Stomach (tissue), 9 donors: ENCODE results near the gene TUBGCP2. TPM values are rescaled to one million over a fixed set of nuclear protein-coding genes. Genes with fewer than 3 reads are reported as not detected.

Experiments
- DNase-seq, 2 donors: peaks; one replicate each; pipeline versions ENCODE4 v3.0.0 to v3.0.0-alpha.2; 2013 to 2019
- H3K27ac ChIP-seq, 5 donors: fragments of 200-600 bp in 4 of 5; sonication (generic) in 4 of 5; one replicate each; pipeline ENCODE4 v1.5.1; 2013 to 2019; ENCODE audit warnings: mild to moderate bottlenecking in 1 of 5, moderate library complexity in 1 of 5
- H3K27me3 ChIP-seq, 3 donors: fragments of 200-600 bp; sonication (generic); one replicate each; pipeline ENCODE4 v1.5.1; 2017 to 2019; ENCODE audit warnings: mixed run types in 1 of 3
- H3K36me3 ChIP-seq, 4 donors: fragments of 200-600 bp; sonication (generic); 1 replicate in 3 of 4; 2 replicates in 1 of 4; pipeline ENCODE4 v1.5.1; 2016 to 2019
- H3K4me1 ChIP-seq, 4 donors: fragments of 200-600 bp; sonication (generic); one replicate each; pipeline ENCODE4 v1.5.1; 2016 to 2019
- H3K4me3 ChIP-seq, 4 donors: fragments of 200-600 bp; sonication (generic) in 3 of 4; one replicate each; pipeline ENCODE4 v1.5.1; 2016 to 2019; ENCODE audit warnings: mild to moderate bottlenecking in 1 of 4
- H3K9me3 ChIP-seq, 4 donors: fragments of 200-600 bp; sonication (generic); one replicate each; pipeline ENCODE4 v1.5.1; 2016 to 2019
- EP300 ChIP-seq: sonication (generic); formaldehyde crosslinking; IDR thresholded peaks from one replicate; pipeline ENCODE4 v1.6.1; 2017; ENCODE audit warnings: antibody characterized with exemption
- POLR2A ChIP-seq, 4 donors: fragments of 450-650 bp; IDR thresholded peaks; one replicate each; pipeline ENCODE4 v1.6.1; 2016; ENCODE audit warnings: antibody characterized with exemption in 4 of 4, control low read depth in 2 of 4, mild to moderate bottlenecking in 1 of 4, moderate library complexity in 1 of 4
- POLR2AphosphoS5 ChIP-seq, 3 donors: sonication (generic); formaldehyde crosslinking; IDR thresholded peaks; one replicate each; pipeline ENCODE4 v1.6.1; 2016; ENCODE audit warnings: antibody characterized with exemption in 3 of 3
- WGBS, 5 donors: extraction: QIAGEN DNeasy Blood & Tissue Kit in 3 of 5; methylation state at CpG; one replicate each; pipeline versions ENCODE4 v1.1.5 to v1.1.7; 2013 to 2018; 5-methylcytosine and 5-hydroxymethylcytosine counted together
- intact Hi-C: fragments of 100-400 bp; cut with DNase I; formaldehyde crosslinking; loops from one replicate; pipeline ENCODE4 v1.15.1; 2023; ENCODE audit warnings: low total_unique reads
- polyA plus RNA-seq, 3 donors: library from polyadenylated mRNA; stranded (reverse); fragments of 200-250 nt; gene quantifications; one replicate each; pipeline ENCODE4 v1.2.3, GENCODE V29; 2013
- total RNA-seq, 5 donors: library from RNA; depleted of rRNA; stranded (reverse); fragments of >200 nt; gene quantifications; one replicate each; pipeline versions ENCODE4 v1.1.0 to v1.2.3, GENCODE V29; 2014 to 2016
- TF ChIP-seq, protein P1 (sequence below), 7 experiments: fragments of 450-650 bp in 4 of 7; fragments of 200-600 bp in 3 of 7; sonication (generic) in 3 of 7; IDR thresholded peaks; one replicate each; pipeline ENCODE4 v1.5.1; 2016 to 2019; ENCODE audit warnings: antibody characterized with exemption in 7 of 7, control low read depth in 2 of 7, mild to moderate bottlenecking in 1 of 7
- donor health status: healthy with polysubstance abuse.
- donor health status: Bipolar disorder and iron deficiency.
- donor health status: healthy.

Gene TUBGCP2
- total and polyA plus RNA-seq, 8 donors = 18.3 to 117 (median 47.6) TPM

- Histone ChIP-seq H3K4me1 (peaks cover 0 to 21% (median 5%) of the 10 kb centered on the region in 4 donors), H3K4me3 (no peak overlapping the region), H3K27me3 (peaks cover 0 to 9% (median 0%) of the 10 kb centered on the region in 3 donors), H3K9me3 (no peaks in the 10 kb centered on the region), H3K27ac (no peak overlapping the region), H3K36me3 (peaks cover 3 to 69% (median 47%) of the 10 kb centered on the region in 4 donors)
- TF ChIP-seq POLR2A (IDR thresholded peaks at IDR 0.05) (no peak), EP300 (no peak), POLR2AphosphoS5 (IDR thresholded peaks at IDR 0.05) (no peak)
- TF ChIP-seq, protein P1, sequence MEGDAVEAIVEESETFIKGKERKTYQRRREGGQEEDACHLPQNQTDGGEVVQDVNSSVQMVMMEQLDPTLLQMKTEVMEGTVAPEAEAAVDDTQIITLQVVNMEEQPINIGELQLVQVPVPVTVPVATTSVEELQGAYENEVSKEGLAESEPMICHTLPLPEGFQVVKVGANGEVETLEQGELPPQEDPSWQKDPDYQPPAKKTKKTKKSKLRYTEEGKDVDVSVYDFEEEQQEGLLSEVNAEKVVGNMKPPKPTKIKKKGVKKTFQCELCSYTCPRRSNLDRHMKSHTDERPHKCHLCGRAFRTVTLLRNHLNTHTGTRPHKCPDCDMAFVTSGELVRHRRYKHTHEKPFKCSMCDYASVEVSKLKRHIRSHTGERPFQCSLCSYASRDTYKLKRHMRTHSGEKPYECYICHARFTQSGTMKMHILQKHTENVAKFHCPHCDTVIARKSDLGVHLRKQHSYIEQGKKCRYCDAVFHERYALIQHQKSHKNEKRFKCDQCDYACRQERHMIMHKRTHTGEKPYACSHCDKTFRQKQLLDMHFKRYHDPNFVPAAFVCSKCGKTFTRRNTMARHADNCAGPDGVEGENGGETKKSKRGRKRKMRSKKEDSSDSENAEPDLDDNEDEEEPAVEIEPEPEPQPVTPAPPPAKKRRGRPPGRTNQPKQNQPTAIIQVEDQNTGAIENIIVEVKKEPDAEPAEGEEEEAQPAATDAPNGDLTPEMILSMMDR (IDR thresholded peaks at IDR 0.05) = no peak
- intact Hi-C loops = no loop called here
- no peak for DNase-seq
- 85 to 91% (median 86%) methylated on average over 13 to 26 of the region's 26 CpGs for WGBS, 5 donors
These were observed 39.3 kb downstream of the TUBGCP2 start for GRCh38 chr10:133269367-133269766.

DNA sequence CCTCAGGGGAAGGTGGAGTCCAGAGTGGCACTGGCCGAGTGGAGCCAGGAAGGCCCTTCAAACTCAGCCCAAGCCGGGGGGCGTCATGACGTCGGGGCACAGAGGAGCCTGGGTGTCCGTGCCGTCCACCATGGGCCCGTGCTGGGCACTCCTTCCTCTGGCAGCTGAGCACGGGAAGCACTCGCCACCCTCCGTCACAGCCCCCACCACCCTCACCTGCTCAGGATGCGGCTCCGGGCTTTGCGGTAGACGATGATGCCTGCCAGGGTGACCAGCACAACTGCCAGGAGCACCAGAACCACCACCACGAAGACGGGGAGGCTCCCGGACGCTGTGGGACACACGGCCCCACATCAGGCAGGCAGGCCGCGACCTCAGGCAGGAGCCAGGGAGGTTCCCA, 40.1 kb downstream of the TUBGCP2 start:
- TF ChIP-seq POLR2A (IDR thresholded peaks at IDR 0.05) = no peak
- TF ChIP-seq, protein P1 (IDR thresholded peaks at IDR 0.05) = no peak
- TF ChIP-seq POLR2AphosphoS5 (IDR thresholded peaks at IDR 0.05) = no peak
- no peak for TF ChIP-seq EP300
- Histone ChIP-seq H3K9me3 (no peaks in the 10 kb centered on the region), H3K4me1 (peaks cover 0 to 19% (median 7%) of the 10 kb centered on the region in 4 donors), H3K27me3 (peaks cover 0 to under 1% (median 0%) of the 10 kb centered on the region in 3 donors), H3K4me3 (no peak overlapping the region), H3K27ac (no peak overlapping the region), H3K36me3 (peaks cover 3 to 68% (median 47%) of the 10 kb centered on the region in 4 donors)
- no peak for DNase-seq
- WGBS, 5 donors = 90 to 95% (median 94%) methylated on average over 12 to 22 of the region's 22 CpGs
- intact Hi-C loops = no loop called here

DNA sequence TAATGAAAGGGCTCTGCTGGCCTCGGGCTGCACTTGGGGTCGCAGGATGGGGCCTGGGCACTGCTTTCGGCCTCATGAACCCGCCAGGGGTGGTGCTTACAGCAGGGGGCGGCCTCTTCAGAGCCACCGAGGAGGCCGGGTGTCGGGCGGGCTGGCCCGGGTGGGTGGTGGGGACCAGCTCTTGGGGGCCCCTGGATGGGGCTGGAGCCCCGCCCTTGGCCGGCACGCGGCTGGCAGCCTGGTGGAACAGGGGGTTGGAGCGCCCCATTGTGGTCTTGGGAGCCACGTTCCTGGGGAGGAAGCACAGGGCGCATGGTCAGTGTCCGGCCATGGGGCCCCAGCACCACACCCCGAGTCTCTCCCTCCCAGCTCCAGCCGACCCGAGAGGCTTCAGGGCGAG, 40.8 kb downstream of the TUBGCP2 start:
- H3K27ac ChIP-seq = no peak overlapping the region
- peaks cover 3 to 61% (median 41%) of the 10 kb centered on the region in 4 donors for H3K36me3 ChIP-seq
- 87 to 92% (median 89%) methylated on average over 19 to 22 of the region's 22 CpGs for WGBS, 5 donors
- intact Hi-C loops = no loop called here
- TF ChIP-seq POLR2AphosphoS5 (IDR thresholded peaks at IDR 0.05) = no peak
- no peak for TF ChIP-seq EP300
- TF ChIP-seq POLR2A (IDR thresholded peaks at IDR 0.05) = no peak
- TF ChIP-seq, protein P1 (IDR thresholded peaks at IDR 0.05) = no peak
- no peaks in the 10 kb centered on the region for H3K27me3 ChIP-seq
- no peak overlapping the region for H3K4me3 ChIP-seq
- no peak for DNase-seq
- H3K9me3 ChIP-seq = no peaks in the 10 kb centered on the region
- peaks cover 0 to 23% (median 11%) of the 10 kb centered on the region in 4 donors for H3K4me1 ChIP-seq

DNA sequence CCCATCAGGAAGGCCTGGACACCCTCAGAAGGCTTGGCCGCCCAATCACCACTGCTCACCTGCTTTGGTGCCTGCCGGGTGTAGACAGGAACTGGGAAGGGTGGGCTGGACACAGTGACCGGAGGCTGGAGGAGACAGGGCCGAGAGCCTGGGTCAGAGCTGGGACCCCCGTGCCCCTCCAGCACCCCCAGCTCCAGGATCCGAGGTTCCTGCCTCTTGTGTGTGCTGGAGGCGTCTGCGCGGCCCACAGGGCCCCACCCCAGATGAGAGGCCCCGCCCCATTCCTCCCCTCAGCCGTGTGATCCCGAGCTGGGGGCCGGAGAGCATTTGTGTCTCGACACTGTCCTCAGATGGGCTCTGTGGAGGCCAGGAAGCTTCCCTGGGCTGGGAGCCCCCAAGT, 41.4 kb downstream of the TUBGCP2 start:
- Histone ChIP-seq H3K36me3 (peaks cover 3 to 56% (median 37%) of the 10 kb centered on the region in 4 donors), H3K27me3 (no peaks in the 10 kb centered on the region), H3K4me1 (peaks cover 3 to 29% (median 16%) of the 10 kb centered on the region in 4 donors), H3K27ac (no peak overlapping the region), H3K4me3 (no peak overlapping the region), H3K9me3 (no peaks in the 10 kb centered on the region)
- DNase-seq = no peak
- intact Hi-C loops = no loop called here
- 77 to 90% (median 89%) methylated on average over 3 to 14 of the region's 14 CpGs for WGBS, 5 donors
- TF ChIP-seq EP300 (no peak), POLR2A (IDR thresholded peaks at IDR 0.05) (no peak), POLR2AphosphoS5 (IDR thresholded peaks at IDR 0.05) (no peak)
- TF ChIP-seq, protein P1 (IDR thresholded peaks at IDR 0.05) = no peak
